ENCODE results near the gene KIF26A.

Gene KIF26A

DNA sequence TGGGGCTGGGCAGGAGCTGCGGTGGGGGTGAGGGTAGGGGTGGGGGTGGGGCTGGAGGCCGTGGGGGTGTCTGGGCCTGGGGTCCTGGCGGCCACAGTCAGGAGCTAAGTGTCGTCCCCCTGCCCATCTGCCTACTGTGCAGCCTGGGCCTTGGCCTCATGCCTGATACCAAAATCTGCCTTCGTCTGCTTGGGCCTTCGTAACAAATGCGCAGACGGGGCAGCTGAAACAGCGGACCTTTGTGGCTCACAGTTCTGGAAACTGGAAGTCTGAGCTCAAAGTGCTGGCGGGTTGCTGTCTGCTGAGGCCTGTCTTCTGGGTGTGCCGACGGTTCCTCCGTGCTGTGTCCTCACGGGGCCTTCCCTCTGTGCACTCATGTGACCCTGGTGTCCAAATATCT lies 61.7 kb downstream of the KIF26A start:
- Histone ChIP-seq H2AFZ (ENCODE audit: low read depth, low read length) (no peak overlapping the region), H3K27me3 (ENCODE audit: low read depth, low read length) (peaks cover 5% of the 10 kb centered on the region; the same call in 1 of the 2 replicates), H3K36me3 (replicated peaks; ENCODE audit: low read depth, low read length) (no peaks in the 10 kb centered on the region), H3K9me3 (ENCODE audit: insufficient read depth, low read length) (no peaks in the 10 kb centered on the region), H4K20me1 (ENCODE audit: insufficient read depth, low read length) (no peaks in the 10 kb centered on the region), H3K4me1 (ENCODE audit: low read length) (no peaks in the 10 kb centered on the region), H3K4me3 (ENCODE audit: low read length) (no peak overlapping the region), H3K4me2 (ENCODE audit: low read length) (no peak overlapping the region), H3K9ac (ENCODE audit: low read length) (no peak overlapping the region), H3K27ac (ENCODE audit: low read length) (no peak overlapping the region), H3K79me2 (ENCODE audit: low read length) (no peaks in the 10 kb centered on the region)
- TF ChIP-seq, protein P1, sequence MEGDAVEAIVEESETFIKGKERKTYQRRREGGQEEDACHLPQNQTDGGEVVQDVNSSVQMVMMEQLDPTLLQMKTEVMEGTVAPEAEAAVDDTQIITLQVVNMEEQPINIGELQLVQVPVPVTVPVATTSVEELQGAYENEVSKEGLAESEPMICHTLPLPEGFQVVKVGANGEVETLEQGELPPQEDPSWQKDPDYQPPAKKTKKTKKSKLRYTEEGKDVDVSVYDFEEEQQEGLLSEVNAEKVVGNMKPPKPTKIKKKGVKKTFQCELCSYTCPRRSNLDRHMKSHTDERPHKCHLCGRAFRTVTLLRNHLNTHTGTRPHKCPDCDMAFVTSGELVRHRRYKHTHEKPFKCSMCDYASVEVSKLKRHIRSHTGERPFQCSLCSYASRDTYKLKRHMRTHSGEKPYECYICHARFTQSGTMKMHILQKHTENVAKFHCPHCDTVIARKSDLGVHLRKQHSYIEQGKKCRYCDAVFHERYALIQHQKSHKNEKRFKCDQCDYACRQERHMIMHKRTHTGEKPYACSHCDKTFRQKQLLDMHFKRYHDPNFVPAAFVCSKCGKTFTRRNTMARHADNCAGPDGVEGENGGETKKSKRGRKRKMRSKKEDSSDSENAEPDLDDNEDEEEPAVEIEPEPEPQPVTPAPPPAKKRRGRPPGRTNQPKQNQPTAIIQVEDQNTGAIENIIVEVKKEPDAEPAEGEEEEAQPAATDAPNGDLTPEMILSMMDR (IDR thresholded peaks at IDR 0.05; ENCODE audit: low read depth, low read length): no peak
- no peak for TF ChIP-seq EZH2phosphoT487 (IDR thresholded peaks at IDR 0.05; ENCODE audit: low read depth)

DNA sequence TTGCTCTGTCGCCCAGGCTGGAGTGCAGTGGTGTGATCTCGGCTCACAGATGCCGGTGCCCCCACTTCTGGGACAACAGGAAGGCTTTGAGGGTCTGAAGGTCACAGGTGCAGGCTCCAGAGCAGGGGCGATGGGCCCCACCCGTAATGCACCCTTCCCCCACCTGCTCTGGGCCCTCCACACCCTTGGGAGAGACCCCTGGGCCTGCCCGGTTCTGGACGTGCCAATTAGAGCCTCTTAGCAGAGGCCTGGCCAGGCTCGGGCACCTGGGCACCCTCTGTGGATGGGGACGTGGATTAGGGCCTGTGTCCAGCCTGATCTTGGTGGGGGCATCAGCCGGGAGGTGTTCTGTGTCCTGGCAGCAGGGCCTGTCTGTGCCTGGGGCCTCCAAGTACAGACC lies 62.2 kb downstream of the KIF26A start:
- H3K36me3 ChIP-seq (replicated peaks; ENCODE audit: low read depth, low read length): no peaks in the 10 kb centered on the region
- no peak overlapping the region for H3K27ac ChIP-seq (ENCODE audit: low read length)
- no peaks in the 10 kb centered on the region for H4K20me1 ChIP-seq (ENCODE audit: insufficient read depth, low read length)
- no peak overlapping the region for H3K4me2 ChIP-seq (ENCODE audit: low read length)
- no peak overlapping the region for H2AFZ ChIP-seq (ENCODE audit: low read depth, low read length)
- TF ChIP-seq EZH2phosphoT487 (IDR thresholded peaks at IDR 0.05; ENCODE audit: low read depth): no peak
- TF ChIP-seq, protein P1 (IDR thresholded peaks at IDR 0.05; ENCODE audit: low read depth, low read length): no peak
- H3K4me3 ChIP-seq (ENCODE audit: low read length): no peak overlapping the region
- no peaks in the 10 kb centered on the region for H3K9me3 ChIP-seq (ENCODE audit: insufficient read depth, low read length)
- H3K9ac ChIP-seq (ENCODE audit: low read length): no peak overlapping the region
- H3K27me3 ChIP-seq (ENCODE audit: low read depth, low read length): peaks cover 5% of the 10 kb centered on the region; the same call in 1 of the 2 replicates
- no peaks in the 10 kb centered on the region for H3K79me2 ChIP-seq (ENCODE audit: low read length)
- no peaks in the 10 kb centered on the region for H3K4me1 ChIP-seq (ENCODE audit: low read length)

DNA sequence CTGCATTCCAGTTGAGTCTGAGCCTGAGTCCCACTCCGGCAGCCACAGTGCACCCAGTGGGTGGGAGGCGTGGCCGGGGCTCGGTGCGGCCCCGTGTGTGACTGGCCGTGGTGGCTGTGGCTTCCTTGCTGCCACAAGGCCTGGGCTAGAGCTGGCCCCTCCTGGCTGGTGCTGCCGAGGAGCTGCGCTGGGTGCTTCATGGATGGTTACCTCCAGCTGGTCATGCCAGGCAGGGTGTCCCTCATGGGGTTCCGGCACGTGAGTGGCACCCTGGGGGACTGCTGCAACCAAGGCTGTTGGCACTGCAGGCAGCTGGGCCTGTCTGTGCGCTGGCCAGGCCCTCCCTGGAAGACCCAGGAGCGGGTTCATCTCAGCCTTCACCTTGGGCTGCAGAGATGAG lies 62.7 kb downstream of the KIF26A start:
- Histone ChIP-seq H3K36me3 (replicated peaks; ENCODE audit: low read depth, low read length) (no peaks in the 10 kb centered on the region), H4K20me1 (ENCODE audit: insufficient read depth, low read length) (no peaks in the 10 kb centered on the region), H3K4me3 (ENCODE audit: low read length) (no peak overlapping the region), H3K9ac (ENCODE audit: low read length) (no peak overlapping the region), H2AFZ (ENCODE audit: low read depth, low read length) (no peak overlapping the region), H3K4me2 (ENCODE audit: low read length) (no peak overlapping the region), H3K79me2 (ENCODE audit: low read length) (no peaks in the 10 kb centered on the region), H3K4me1 (ENCODE audit: low read length) (no peaks in the 10 kb centered on the region), H3K9me3 (ENCODE audit: insufficient read depth, low read length) (no peaks in the 10 kb centered on the region), H3K27me3 (ENCODE audit: low read depth, low read length) (peaks cover 5% of the 10 kb centered on the region; the same call in 1 of the 2 replicates), H3K27ac (ENCODE audit: low read length) (no peak overlapping the region)
- TF ChIP-seq, protein P1 (IDR thresholded peaks at IDR 0.05; ENCODE audit: low read depth, low read length): no peak
- TF ChIP-seq EZH2phosphoT487 (IDR thresholded peaks at IDR 0.05; ENCODE audit: low read depth): no peak

DNA sequence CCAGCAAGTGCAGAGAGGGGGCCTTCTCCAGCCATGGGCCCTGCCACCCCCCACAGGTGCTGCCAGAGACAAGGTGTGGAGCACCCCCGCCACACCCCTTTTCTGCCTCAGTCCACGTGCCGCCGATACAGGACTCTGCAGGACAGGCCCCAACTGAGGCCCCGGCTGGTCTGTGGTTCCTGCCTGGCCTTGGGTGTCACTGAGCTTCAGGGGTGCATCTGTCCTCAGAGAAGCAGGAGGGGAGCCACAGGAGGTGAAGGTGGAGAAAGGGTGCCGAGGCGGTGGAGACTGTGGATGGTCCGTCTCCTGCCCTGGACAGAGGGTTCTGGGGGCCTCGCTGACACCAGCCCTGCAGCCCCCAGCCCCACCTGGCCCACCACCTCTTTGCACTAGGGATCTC lies 63.1 kb downstream of the KIF26A start:
- H3K4me2 ChIP-seq (ENCODE audit: low read length): no peak overlapping the region
- peaks cover 5% of the 10 kb centered on the region; the same call in 1 of the 2 replicates for H3K27me3 ChIP-seq (ENCODE audit: low read depth, low read length)
- no peak overlapping the region for H3K27ac ChIP-seq (ENCODE audit: low read length)
- H3K79me2 ChIP-seq (ENCODE audit: low read length): no peaks in the 10 kb centered on the region
- TF ChIP-seq, protein P1 (IDR thresholded peaks at IDR 0.05; ENCODE audit: low read depth, low read length): no peak
- TF ChIP-seq EZH2phosphoT487 (IDR thresholded peaks at IDR 0.05; ENCODE audit: low read depth): no peak
- no peak overlapping the region for H3K4me3 ChIP-seq (ENCODE audit: low read length)
- H4K20me1 ChIP-seq (ENCODE audit: insufficient read depth, low read length): no peaks in the 10 kb centered on the region
- H3K36me3 ChIP-seq (replicated peaks; ENCODE audit: low read depth, low read length): no peaks in the 10 kb centered on the region
- no peak overlapping the region for H3K9ac ChIP-seq (ENCODE audit: low read length)
- no peak overlapping the region for H2AFZ ChIP-seq (ENCODE audit: low read depth, low read length)
- H3K9me3 ChIP-seq (ENCODE audit: insufficient read depth, low read length): no peaks in the 10 kb centered on the region
- no peaks in the 10 kb centered on the region for H3K4me1 ChIP-seq (ENCODE audit: low read length)

Data from OCI-LY3 (cell line).